Astrocyte (in vitro differentiated cells and primary cell): ENCODE results near the gene PAIP2. TPM values are rescaled to one million over a fixed set of nuclear protein-coding genes. Genes with fewer than 3 reads are reported as not detected.

ENCODE experiments used
- DNase-seq: peaks from one replicate; pipeline ENCODE4 v3.0.0-alpha.2; 2010; ENCODE audit warnings: low read depth
- FAIRE-seq: peaks from 2 replicates; lab custom pipeline; 2011; peaks lifted over from hg19 to GRCh38; lab: Jason Lieb, UNC
- H2AFZ ChIP-seq: 2 replicates; pipeline ENCODE4 v1.6.0; 2012; ENCODE audit warnings: low read depth, low read length, inconsistent platforms
- H3K27ac ChIP-seq: 2 replicates; pipeline ENCODE4 v1.5.1; 2011; ENCODE audit warnings: low read depth, low read length, inconsistent platforms
- H3K27me3 ChIP-seq: 2 replicates; pipeline ENCODE4 v1.6.0; 2011; ENCODE audit warnings: low read length, inconsistent platforms; ENCODE audit not compliant: insufficient read depth
- H3K36me3 ChIP-seq: 2 replicates; pipeline ENCODE4 v1.5.1; 2011; ENCODE audit warnings: low read length, inconsistent platforms; ENCODE audit not compliant: insufficient read depth
- H3K4me1 ChIP-seq: 2 replicates; pipeline ENCODE4 v1.5.1; 2011; ENCODE audit warnings: low read length, inconsistent platforms; ENCODE audit not compliant: insufficient read depth
- H3K4me2 ChIP-seq: 2 replicates; pipeline ENCODE4 v1.6.0; 2012; ENCODE audit warnings: low read length, inconsistent platforms
- H3K4me3 ChIP-seq: 2 replicates; pipeline ENCODE4 v1.5.1; 2011; ENCODE audit warnings: low read depth, mild to moderate bottlenecking, low read length, inconsistent platforms; ENCODE audit not compliant: insufficient read depth
- H3K79me2 ChIP-seq: 2 replicates; pipeline ENCODE4 v1.6.0; 2012; ENCODE audit warnings: mild to moderate bottlenecking, low read length, inconsistent platforms; ENCODE audit not compliant: insufficient read depth
- H3K9ac ChIP-seq: 2 replicates; pipeline ENCODE4 v1.6.0; 2012; ENCODE audit warnings: mild to moderate bottlenecking, low read length, inconsistent platforms
- H3K9me3 ChIP-seq: 2 replicates; pipeline ENCODE4 v1.5.1; 2012; ENCODE audit warnings: low read depth, mild to moderate bottlenecking, low read length, inconsistent platforms; ENCODE audit not compliant: insufficient read depth
- H4K20me1 ChIP-seq: 2 replicates; pipeline ENCODE4 v1.6.0; 2012; ENCODE audit warnings: low read length, inconsistent platforms; ENCODE audit not compliant: insufficient read depth
- H3K27ac Mint-ChIP-seq: one replicate; pipeline ENCODE4 v1.8.0; 2021; ENCODE audit warnings: mild to moderate bottlenecking, mixed read lengths; ENCODE audit not compliant: unreplicated experiment
- H3K27me3 Mint-ChIP-seq: one replicate; pipeline ENCODE4 v1.8.0; 2021; ENCODE audit warnings: low read depth, mixed read lengths; ENCODE audit not compliant: unreplicated experiment
- H3K36me3 Mint-ChIP-seq: one replicate; pipeline ENCODE4 v1.8.0; 2021; ENCODE audit warnings: low read depth, mixed read lengths; ENCODE audit not compliant: unreplicated experiment
- H3K4me1 Mint-ChIP-seq: one replicate; pipeline ENCODE4 v1.8.0; 2021; ENCODE audit warnings: low read depth, mixed read lengths; ENCODE audit not compliant: unreplicated experiment
- H3K4me3 Mint-ChIP-seq: one replicate; pipeline ENCODE4 v1.8.0; 2021; ENCODE audit warnings: mild to moderate bottlenecking, moderate library complexity, mixed read lengths; ENCODE audit not compliant: unreplicated experiment
- H3K9me3 Mint-ChIP-seq: one replicate; pipeline ENCODE4 v1.8.0; 2021; ENCODE audit warnings: mild to moderate bottlenecking, mixed read lengths; ENCODE audit not compliant: unreplicated experiment
- CTCF ChIP-seq: IDR thresholded peaks from 2 replicates; pipeline ENCODE4 v1.5.1; 2011; ENCODE audit warnings: low read depth, mild to moderate bottlenecking, inconsistent platforms, low read length, moderate library complexity; ENCODE audit not compliant: insufficient read depth
- EZH2 ChIP-seq: IDR thresholded peaks from 2 replicates; pipeline ENCODE4 v1.6.1; 2012; ENCODE audit warnings: mild to moderate bottlenecking, low read length, inconsistent platforms; ENCODE audit not compliant: insufficient read depth
- total RNA-seq: library from RNA; stranded (reverse); gene quantifications from 2 replicates; pipeline ENCODE4 v1.2.1, GENCODE V29; 2021

The PAIP2 gene
- total RNA-seq, 1 donor from 2014 or later, result 75.3 TPM

- H2AFZ ChIP-seq, result no peak overlapping the region
- no peak overlapping the region for H3K4me2 ChIP-seq
- H3K79me2 ChIP-seq, result no peaks in the 10 kb centered on the region
- H3K36me3 ChIP-seq, result no peaks in the 10 kb centered on the region
- peaks cover 18% of the 10 kb centered on the region for H3K27me3 ChIP-seq
- no peak overlapping the region for H3K27ac ChIP-seq
- peaks cover 3% of the 10 kb centered on the region for H4K20me1 ChIP-seq
- H3K9me3 ChIP-seq, result no peaks in the 10 kb centered on the region
- Mint-ChIP-seq H3K27ac (no peak overlapping the region), H3K27me3 (peaks cover 26% of the 10 kb centered on the region), H3K4me3 (no peak overlapping the region), H3K9me3 (no peaks in the 10 kb centered on the region), H3K4me1 (peaks cover 4% of the 10 kb centered on the region), H3K36me3 (peaks cover 9% of the 10 kb centered on the region)
- FAIRE-seq (no peak), DNase-seq (no peak)
- H3K4me3 ChIP-seq, result no peak overlapping the region
- H3K4me1 ChIP-seq, result peaks cover 14% of the 10 kb centered on the region
- no peak overlapping the region for H3K9ac ChIP-seq
- TF ChIP-seq EZH2 (no peak), CTCF (no peak)
Observed at GRCh38 chr5:139395844-139396640, 54.4 kb downstream of the PAIP2 start.

- H3K27ac Mint-ChIP-seq, result no peak overlapping the region
Observed at GRCh38 chr5:139396691-139397090, 55.0 kb downstream of the PAIP2 start.

More at GRCh38 chr5:139396691-139397090, 55.0 kb downstream of the PAIP2 start:
- H3K9ac ChIP-seq, result no peak overlapping the region
- H3K27me3 Mint-ChIP-seq, result peaks cover 19% of the 10 kb centered on the region
- no peak overlapping the region for H2AFZ ChIP-seq
- TF ChIP-seq CTCF (no peak), EZH2 (no peak)
- H3K4me1 ChIP-seq, result peaks cover 10% of the 10 kb centered on the region
- no peak overlapping the region for H3K27ac ChIP-seq
- H3K36me3 ChIP-seq, result no peaks in the 10 kb centered on the region
- H3K36me3 Mint-ChIP-seq, result peaks cover 9% of the 10 kb centered on the region
- no peaks in the 10 kb centered on the region for H3K9me3 Mint-ChIP-seq
- H3K27me3 ChIP-seq, result peaks cover 18% of the 10 kb centered on the region
- DNase-seq (no peak), FAIRE-seq (no peak)
- no peak overlapping the region for H3K4me2 ChIP-seq
- H3K9me3 ChIP-seq, result no peaks in the 10 kb centered on the region
- no peak overlapping the region for H3K4me3 ChIP-seq
- no peak overlapping the region for H3K4me3 Mint-ChIP-seq
- H4K20me1 ChIP-seq, result peaks cover 3% of the 10 kb centered on the region
- peaks cover 1% of the 10 kb centered on the region for H3K4me1 Mint-ChIP-seq
- no peaks in the 10 kb centered on the region for H3K79me2 ChIP-seq
